Keratinocyte (primary cell): ENCODE measurements around the gene CCDC92.

Experiments
- EZH2 ChIP-seq: IDR thresholded peaks from one replicate; pipeline ENCODE4 v1.6.1; 2012; ENCODE audit warnings: inconsistent platforms, mild to moderate bottlenecking, low read length, moderate library complexity
- TF ChIP-seq, protein P1 (sequence below), 3 experiments: IDR thresholded peaks in 1 of 3; conservative IDR thresholded peaks in 1 of 3; optimal IDR thresholded peaks in 1 of 3; 2 replicates in 2 of 3; 3 replicates in 1 of 3; pipeline versions ENCODE3 to v1.5.1; 2011; ENCODE audit warnings: low read length in 3 of 3, mild to moderate bottlenecking in 3 of 3, moderate library complexity in 2 of 3, control low read depth in 1 of 3, inconsistent platforms in 1 of 3; ENCODE audit not compliant: insufficient read depth in 2 of 3; ENCODE audit errors: extremely low read depth in 1 of 3

DNA sequence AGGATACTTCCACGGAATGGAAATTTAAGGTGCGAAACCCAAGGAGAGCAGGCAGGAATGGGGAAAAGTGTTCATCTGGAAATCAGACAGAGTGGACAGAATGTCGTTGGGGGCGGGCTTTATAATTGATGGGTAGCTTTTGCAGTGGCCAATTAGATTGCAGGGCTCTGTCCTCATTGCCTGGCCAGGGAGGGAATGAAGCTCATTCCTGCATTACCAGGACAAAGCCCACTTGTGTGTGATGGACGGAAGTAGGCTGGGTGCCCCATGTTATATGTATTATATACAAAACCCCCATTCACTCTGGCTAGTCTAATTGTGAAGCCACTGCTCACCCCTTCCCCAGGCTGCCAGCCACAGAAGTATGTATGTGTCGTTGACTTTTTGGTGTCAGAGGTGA lies 23.9 kb upstream of the CCDC92 start:
- TF ChIP-seq, protein P1, sequence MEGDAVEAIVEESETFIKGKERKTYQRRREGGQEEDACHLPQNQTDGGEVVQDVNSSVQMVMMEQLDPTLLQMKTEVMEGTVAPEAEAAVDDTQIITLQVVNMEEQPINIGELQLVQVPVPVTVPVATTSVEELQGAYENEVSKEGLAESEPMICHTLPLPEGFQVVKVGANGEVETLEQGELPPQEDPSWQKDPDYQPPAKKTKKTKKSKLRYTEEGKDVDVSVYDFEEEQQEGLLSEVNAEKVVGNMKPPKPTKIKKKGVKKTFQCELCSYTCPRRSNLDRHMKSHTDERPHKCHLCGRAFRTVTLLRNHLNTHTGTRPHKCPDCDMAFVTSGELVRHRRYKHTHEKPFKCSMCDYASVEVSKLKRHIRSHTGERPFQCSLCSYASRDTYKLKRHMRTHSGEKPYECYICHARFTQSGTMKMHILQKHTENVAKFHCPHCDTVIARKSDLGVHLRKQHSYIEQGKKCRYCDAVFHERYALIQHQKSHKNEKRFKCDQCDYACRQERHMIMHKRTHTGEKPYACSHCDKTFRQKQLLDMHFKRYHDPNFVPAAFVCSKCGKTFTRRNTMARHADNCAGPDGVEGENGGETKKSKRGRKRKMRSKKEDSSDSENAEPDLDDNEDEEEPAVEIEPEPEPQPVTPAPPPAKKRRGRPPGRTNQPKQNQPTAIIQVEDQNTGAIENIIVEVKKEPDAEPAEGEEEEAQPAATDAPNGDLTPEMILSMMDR (optimal IDR thresholded peaks at IDR 0.05 in 1 of 3, IDR thresholded peaks at IDR 0.05 in 1 of 3, conservative IDR thresholded peaks at IDR 0.05 in 1 of 3; ENCODE audit: extremely low read depth in 1 of 3, insufficient read depth in 2 of 3, low read length in 3 of 3), result no peak
- no peak for TF ChIP-seq EZH2
